ENCODE measurements around the gene PRUNE2.
"Not testable (repeated sequence)": the region's sequence is repeated elsewhere in the genome, so short reads cannot be mapped to it uniquely, and the experiment has no call there.

Gene PRUNE2

GRCh38 chr9:76793784-76794431 lies 112.0 kb downstream of the PRUNE2 start:
- no peak for DNase-seq (ENCODE audit: low read depth in 3 of 3)

GRCh38 chr9:76789840-76790239 lies 116.1 kb downstream of the PRUNE2 start:
- DNase-seq (ENCODE audit: low read depth in 3 of 3) = no peak

DNA sequence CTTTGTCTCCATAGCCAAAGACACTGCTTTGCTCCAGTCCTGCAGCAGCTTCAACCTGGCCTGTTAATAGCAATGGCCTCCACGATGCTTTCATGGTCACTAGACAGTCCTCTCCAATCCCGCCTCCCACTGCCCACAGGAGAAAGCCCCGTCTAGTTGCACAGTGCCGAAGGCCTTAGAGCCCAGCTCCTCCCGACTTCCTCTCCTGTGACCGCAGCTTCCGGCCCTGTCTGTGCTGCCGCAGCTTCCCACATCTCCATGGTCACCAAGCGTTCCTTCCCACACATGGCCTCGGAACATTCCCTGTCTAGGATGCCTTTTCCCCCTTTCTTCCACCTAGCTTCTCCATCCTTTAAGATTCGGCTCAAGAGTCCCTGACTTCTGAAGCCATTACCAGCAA lies 118.2 kb downstream of the PRUNE2 start:
- DNase-seq (ENCODE audit: low read depth in 3 of 3) = no peak

GRCh38 chr9:76785501-76785900 lies 120.4 kb downstream of the PRUNE2 start:
- no peak for DNase-seq (ENCODE audit: low read depth in 3 of 3)

GRCh38 chr9:76784881-76785280 lies 121.0 kb downstream of the PRUNE2 start:
- DNase-seq (ENCODE audit: low read depth in 3 of 3) = no peak

DNA sequence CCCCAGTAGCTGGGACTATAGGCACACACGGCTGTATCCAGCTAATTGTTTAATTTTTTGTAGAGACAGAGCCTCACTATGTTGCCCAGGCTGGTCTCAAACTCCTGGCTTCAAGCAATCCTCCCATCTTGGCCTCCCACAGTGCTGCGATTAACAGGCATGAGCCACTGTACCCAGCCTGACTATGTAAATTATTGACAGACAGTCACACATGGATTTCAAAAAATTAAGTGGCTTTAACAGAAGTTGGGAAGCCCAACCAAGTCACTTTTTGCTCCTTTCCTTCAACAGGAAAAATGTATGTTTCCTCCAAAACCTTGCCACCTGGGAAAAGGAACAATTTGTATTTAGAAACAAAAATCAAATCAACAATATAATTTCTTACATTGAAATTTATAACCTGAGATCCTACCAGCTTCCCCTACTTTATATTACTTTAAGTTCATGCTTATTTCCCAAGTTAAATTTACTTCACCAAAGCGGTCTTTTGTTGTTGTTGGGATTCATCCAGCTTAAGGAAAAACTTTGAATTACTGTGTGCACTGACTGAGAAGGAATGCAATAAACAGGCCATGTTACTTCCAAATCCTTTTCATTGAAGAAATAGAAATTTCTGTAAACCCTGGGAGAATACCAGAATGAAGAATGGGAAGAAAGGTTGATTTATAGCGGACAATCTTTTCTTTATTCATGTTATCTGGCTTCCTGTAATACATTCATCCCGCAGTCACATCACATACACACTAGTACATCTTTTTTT lies 133.0 kb downstream of the PRUNE2 start:
- no peak for DNase-seq (ENCODE audit: low read depth in 3 of 3)

GRCh38 chr9:76766126-76766525 lies 139.8 kb downstream of the PRUNE2 start:
- DNase-seq (ENCODE audit: low read depth in 3 of 3) = no peak

- DNase-seq (ENCODE audit: low read depth in 3 of 3) = no peak
These were observed 141.8 kb downstream of the PRUNE2 start, which contains the start of gene PCA3 for GRCh38 chr9:76764138-76764537. Gene PCA3, plus strand, starts transcription at chr9:76764438.

DNA sequence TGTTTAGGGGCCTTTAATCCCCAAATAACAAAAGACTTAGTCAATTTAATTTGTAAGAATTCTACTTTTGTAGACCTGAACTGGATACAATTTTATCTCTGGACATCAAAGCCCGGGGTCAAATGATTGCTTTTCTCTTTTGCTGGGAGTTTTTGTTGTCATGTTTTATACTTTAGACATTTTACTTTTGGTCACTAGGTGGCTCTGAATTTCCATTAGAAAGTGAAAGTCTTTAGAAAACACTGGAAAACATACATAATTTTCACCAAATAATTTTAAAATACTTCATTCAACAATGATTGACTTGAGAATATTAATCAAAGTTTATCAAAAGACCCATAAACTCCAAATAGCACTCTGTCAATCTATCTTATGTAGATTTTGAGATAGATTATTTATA lies 144.5 kb downstream of the PRUNE2 start:
- DNase-seq (ENCODE audit: low read depth in 3 of 3) = no peak

DNA sequence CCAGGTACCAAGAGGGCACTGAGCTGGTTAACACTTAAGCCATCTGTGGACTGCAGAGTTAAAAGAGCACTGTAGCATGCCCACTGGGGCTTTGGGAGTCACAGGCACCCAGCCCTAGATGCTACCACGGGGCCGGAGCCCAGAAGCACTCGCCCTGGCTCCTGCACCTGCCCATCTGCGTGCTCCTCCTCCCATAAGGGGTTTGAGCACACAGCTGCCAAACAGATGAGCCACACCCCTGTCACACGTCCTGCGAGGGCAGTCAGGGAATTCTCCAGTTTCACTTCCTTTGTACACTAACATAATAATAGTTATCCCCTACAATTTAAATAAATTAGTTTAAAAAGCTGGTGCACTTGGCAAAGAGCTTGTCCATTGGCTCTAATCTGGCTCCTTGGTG lies 146.2 kb downstream of the PRUNE2 start:
- DNase-seq (ENCODE audit: low read depth in 3 of 3) = no peak

DNA sequence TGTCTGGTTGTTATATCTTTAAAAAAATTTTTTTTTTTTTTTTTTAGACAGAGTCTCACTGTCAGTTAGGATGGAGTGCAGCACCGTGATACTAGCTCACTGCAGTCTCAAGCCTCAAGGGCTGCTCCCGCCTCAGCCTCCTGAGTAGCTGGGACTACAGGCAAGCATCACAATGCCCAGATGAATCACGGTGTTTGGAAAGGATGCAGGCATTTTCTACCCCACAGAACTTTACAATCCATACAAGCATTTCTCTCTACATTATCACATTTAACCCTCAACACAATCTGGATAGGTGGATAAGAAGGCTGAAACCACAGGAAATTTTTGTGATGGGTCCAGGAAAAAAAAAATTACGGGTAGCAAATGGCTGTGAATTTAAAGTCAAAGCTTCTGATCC lies 147.4 kb downstream of the PRUNE2 start:
- no peak for DNase-seq (ENCODE audit: low read depth in 3 of 3)

DNA sequence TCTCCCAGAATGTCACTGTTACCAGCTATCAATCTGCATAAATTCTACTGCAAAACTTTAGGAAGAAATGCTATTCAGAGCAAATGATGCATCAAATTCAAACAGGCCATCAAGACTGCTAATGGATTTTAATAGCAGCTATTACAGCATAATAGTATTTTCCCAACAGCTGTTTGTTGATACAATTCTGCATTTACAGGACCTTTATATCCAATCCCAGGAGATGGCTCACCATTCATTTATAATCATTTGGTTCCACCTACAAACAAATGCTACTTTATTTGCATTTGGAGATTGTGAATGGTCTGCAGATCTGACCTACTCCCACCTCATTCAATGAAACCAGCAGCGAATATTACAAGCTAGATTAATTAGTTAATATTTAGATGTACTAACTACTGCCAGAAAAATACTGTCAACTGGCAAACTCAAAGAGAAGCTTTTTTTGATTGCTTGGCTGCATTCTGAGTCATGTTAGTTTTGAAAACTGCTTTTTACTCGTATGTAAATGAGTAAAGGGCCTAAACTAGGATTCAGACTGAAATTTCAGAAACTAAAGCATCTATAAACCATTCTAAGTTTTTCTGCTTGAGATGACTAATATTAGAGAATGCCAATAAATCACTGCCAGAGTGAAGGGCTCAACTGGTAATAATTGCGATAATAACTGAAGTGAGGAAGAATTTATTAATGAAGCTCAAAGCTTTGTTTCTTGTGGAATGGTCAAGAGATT lies 148.8 kb downstream of the PRUNE2 start:
- no peak for DNase-seq (ENCODE audit: low read depth in 3 of 3)

DNA sequence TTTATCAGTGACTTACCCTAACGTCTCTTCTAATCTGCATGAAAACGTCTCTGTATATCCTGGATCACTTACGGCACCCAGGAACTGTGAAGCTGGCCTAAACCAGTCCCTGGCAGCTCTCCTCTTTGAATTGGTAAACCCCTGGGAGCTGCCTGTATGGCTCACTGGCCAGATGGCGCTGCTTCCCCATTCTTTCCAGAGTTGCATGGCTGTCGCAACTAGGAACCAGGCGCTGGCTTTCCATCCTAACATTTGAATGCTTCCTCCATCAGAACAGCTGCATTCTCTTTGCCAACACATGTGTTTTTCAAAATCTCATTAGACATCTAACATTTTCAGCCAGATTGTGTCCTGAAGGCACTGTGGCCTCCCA lies 149.7 kb downstream of the PRUNE2 start:
- DNase-seq (ENCODE audit: low read depth in 3 of 3) = no peak

DNA sequence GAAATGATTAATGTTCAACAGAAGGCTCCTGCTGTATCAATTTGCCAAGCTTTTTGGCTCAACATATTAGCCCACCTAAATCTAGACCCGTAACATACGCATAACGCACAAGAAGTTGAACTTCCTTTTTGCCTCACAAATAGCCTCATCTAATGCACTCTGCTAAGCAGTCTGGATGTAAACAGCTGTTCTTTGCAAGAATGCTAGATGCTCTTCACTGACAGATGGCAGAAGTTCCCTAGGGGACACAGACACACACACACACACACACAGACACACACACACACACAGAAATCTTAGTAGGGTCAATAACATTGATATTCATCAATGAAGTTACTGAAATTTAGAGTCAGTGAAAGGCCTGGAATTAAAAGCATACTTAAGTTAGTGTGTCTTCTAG lies 154.9 kb downstream of the PRUNE2 start:
- DNase-seq (ENCODE audit: low read depth in 3 of 3) = no peak

DNA sequence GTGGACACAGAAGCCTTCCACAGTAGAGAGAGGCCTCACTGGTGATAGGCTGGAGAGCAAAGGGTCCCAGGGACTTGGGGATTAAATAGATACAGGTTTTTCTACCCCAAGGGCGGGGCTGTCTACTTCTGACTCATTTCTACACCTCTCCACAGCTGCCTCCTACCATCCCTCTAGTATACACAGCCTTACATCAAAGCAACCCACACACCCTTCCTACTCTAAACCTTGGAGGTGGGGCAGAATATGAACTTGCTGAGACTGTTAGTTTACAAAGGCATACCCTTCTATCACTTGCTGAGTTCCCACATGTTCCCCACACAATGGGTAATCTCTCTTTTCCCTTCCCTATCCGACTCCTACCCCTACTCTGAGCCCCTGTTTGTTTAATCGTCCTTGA lies 161.6 kb downstream of the PRUNE2 start:
- no peak for DNase-seq (ENCODE audit: low read depth in 3 of 3)

DNA sequence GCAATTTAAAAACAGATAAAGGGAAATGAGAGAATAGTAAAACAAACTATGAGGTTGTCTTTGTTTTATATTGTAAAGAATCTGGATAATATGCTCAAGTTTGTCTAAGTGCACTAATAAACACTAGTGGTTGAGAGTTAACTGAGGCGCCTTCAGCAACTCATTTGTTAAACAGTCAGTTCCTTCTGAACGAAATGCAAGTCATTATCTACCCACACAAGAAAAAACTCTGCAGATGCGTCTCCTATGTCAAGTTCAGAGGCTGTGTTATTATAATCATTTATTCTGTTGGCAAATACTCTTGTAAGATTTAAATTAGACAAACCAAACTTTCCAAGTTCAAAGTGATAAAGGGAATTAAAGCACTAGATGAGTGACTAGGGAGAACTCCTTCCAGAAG lies 162.0 kb downstream of the PRUNE2 start:
- DNase-seq (ENCODE audit: low read depth in 3 of 3) = no peak

- not testable (repeated sequence) for DNase-seq (ENCODE audit: low read depth in 3 of 3)
These were observed 163.0 kb downstream of the PRUNE2 start for GRCh38 chr9:76742890-76743289.

GRCh38 chr9:76741524-76741923 lies 164.4 kb downstream of the PRUNE2 start:
- DNase-seq (ENCODE audit: low read depth in 3 of 3) = no peak

GRCh38 chr9:76738402-76738801 lies 167.5 kb downstream of the PRUNE2 start:
- DNase-seq (ENCODE audit: low read depth in 3 of 3) = no peak

DNA sequence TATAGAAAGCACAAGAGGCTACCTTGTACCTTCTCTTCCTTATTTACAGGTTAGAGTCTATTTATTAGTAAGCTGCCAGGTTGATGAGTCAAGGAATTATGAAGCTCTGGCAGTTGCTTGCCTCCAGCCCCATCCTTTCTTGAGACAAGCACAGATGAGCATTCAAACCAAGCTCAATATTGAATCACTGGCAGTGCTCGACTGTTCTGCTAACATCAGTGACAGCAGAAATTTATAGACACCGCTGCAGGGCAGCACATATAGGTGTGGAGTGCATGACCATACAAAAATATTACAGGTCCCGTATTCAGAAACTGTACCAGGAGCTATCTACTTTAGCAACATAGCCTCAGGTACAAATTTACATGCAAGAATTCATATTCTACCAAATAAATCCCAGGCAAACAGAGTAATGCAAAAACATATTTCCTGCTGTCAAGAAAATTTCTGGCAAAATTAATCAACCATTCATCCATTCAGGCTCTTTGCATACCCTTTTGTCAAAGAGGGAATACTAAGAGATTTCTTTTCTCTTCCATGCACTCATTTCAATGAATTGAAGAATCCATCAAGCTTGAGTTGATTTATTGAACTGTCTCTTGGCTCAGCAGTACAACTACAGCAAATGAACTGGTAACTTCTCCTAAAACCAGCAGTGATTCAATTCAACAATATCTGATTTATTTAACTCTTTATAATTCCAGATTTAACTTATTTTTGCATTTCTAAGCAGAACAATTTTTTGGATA lies 168.6 kb downstream of the PRUNE2 start:
- DNase-seq (ENCODE audit: low read depth in 3 of 3) = no peak

- DNase-seq (ENCODE audit: low read depth in 3 of 3) = no peak
These were observed 171.2 kb downstream of the PRUNE2 start for GRCh38 chr9:76734716-76735115.

DNA sequence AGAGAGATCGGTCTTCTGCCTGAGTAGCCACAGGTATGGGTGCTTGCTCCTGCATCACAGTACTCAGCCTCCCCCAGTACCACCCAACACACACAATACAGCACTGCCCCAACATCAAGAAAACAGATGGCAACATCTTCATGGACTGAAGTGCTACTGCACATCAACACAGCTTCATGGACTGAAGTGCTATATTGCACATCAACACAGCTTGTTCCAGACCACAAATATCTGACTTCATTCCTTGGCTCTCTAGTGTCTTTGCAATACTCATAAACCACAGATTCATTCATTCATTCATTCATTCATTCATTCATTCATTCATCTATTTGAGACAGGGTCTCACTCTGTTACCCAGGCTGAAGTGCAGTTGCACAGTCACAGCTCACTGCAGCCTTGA lies 172.8 kb downstream of the PRUNE2 start:
- DNase-seq (ENCODE audit: low read depth in 3 of 3) = no peak
